Measurements from ENCODE around the gene PPM1E.

DNA sequence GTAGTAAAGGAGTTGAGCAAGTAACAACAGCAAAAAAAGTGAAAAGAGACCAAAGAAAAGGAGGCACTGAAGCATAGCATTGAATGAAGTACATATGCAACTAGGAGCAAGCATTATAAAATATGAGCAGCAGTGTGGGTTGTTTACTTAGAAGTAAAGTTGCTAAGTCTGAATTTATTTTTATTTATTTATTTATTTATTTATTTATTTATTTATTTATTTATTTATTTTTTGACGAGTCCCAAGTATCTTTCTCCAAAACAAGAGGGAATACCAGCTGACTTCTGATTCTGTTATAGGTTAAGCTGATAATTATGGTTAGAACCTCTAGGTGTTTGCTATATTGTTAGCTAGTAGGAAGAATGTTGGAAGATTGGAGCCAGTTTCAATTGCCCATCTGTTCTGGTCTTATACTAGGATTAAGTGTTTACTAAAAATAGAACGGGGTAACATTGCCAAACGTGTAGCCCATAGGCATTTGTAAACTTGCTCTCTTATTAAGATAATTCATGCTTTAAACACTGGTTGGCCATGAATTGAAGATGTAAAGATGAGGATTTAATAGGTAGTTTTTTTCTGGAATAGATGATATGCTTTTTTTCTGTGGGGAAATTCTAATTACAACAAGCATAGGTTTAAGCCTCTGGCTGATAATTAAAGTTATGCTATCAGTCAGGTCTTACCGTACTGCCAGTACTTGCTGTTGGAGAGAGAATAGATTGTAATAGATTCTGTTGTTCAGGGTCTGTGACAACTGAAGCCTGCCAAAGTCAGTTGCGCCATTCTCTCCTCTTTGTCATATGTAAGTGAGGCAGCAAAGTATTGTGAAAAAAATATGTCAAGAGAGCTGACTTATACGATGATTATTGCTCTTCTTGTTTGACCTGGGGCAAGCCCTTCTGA lies 66.7 kb downstream of the PPM1E start:
- TF ChIP-seq CTCF (optimal IDR thresholded peaks at IDR 0.05 in 1 of 3, IDR thresholded peaks at IDR 0.05 in 1 of 3, conservative IDR thresholded peaks at IDR 0.05 in 1 of 3; ENCODE audit: extremely low read depth in 1 of 3, insufficient read depth in 2 of 3, low read length in 3 of 3) = no peak
- no peak for TF ChIP-seq EZH2 (IDR thresholded peaks at IDR 0.05; ENCODE audit: low read length)

Data from keratinocyte (primary cell).